HepG2 (cell line): Measurements from ENCODE around the gene TSSK2. TPM values are rescaled to one million over a fixed set of nuclear protein-coding genes. Genes with fewer than 3 reads are reported as not detected.

Source experiments
- ATAC-seq: fragments of 200-7000 bp; cut with Tn5 transposase; 3 replicates; pipeline ENCODE4 v1.9.1; 2020; ENCODE audit warnings: mild to moderate bottlenecking, moderate library complexity
- BruUV-seq: library from RNA; stranded (reverse); fragments of 400-500 nt; replicated peaks from 2 replicates; lab custom pipeline; 2021; lab: Mats Ljungman, UMichigan
- CTCF ChIA-PET: fragments of 300-600 bp; formaldehyde crosslinking; extraction: SDS; loops from one replicate; lab custom pipeline; 2021; ENCODE audit warnings: low total read pairs, inconsistent platforms, low intra/inter-chr PET ratio; lab: Yijun Ruan, JAX
- POLR2A ChIA-PET: fragments of 350-600 bp; sonication (Branson Sonifier 250); formaldehyde crosslinking; loops from one replicate; lab custom pipeline; 2020; ENCODE audit warnings: antibody characterized with exemption, inconsistent platforms; lab: Yijun Ruan, JAX
- DNase-seq: peaks from one replicate; pipeline ENCODE4 v3.0.0-alpha.2; 2015; ENCODE audit warnings: low spot score
- FAIRE-seq: peaks from 3 replicates; lab custom pipeline; 2011; peaks lifted over from hg19 to GRCh38; lab: Jason Lieb, UNC
- H2AFZ ChIP-seq: one replicate; pipeline ENCODE4 v1.6.1; 2011; ENCODE audit warnings: low read length, inconsistent platforms
- H3K27ac ChIP-seq: fragments of 300-600 bp; 3 replicates; pipeline ENCODE4 v1.8.0; 2011; ENCODE audit warnings: mixed run types, mild to moderate bottlenecking, mixed read lengths, low read length, inconsistent platforms; ENCODE audit not compliant: insufficient read depth; ENCODE audit errors: extremely low read length
- H3K27me3 ChIP-seq, 2 experiments: fragments of 200-600 bp in 1 of 2; 2 replicates in 1 of 2; 3 replicates in 1 of 2; pipeline versions ENCODE4 v1.6.0 to v1.8.0; 2011; ENCODE audit warnings: low read length in 2 of 2, mild to moderate bottlenecking in 2 of 2, moderate library complexity in 2 of 2, inconsistent platforms in 1 of 2; ENCODE audit not compliant: insufficient read depth in 2 of 2, control insufficient read depth in 1 of 2
- H3K36me3 ChIP-seq, 2 experiments: fragments of 200-600 bp in 1 of 2; replicated peaks in 1 of 2; 2 replicates in 1 of 2; 3 replicates in 1 of 2; pipeline versions ENCODE4 v1.5.1 to v1.8.0; 2011; ENCODE audit warnings: low read length in 2 of 2, inconsistent platforms in 1 of 2; ENCODE audit not compliant: insufficient read depth in 2 of 2, control insufficient read depth in 1 of 2
- H3K4me1 ChIP-seq: 2 replicates; pipeline ENCODE4 v1.5.1; 2012; ENCODE audit warnings: low read length, inconsistent platforms; ENCODE audit not compliant: insufficient read depth
- H3K4me2 ChIP-seq: 2 replicates; pipeline ENCODE4 v1.6.0; 2011; ENCODE audit warnings: low read depth, low read length, inconsistent platforms
- H3K4me3 ChIP-seq, 3 experiments: fragments of 200-600 bp in 1 of 3; sonication (generic), shearing (Covaris generic) in 1 of 3; replicated peaks in 1 of 3; 2 replicates each; pipeline ENCODE4 v1.5.1; 2011 to 2016; ENCODE audit warnings: low read length in 3 of 3, inconsistent platforms in 2 of 3, low read depth in 2 of 3, mild to moderate bottlenecking in 2 of 3, control low read depth in 1 of 3, mixed read lengths in 1 of 3; ENCODE audit not compliant: insufficient read depth in 1 of 3
- H3K79me2 ChIP-seq: one replicate; pipeline ENCODE4 v1.6.1; 2011; ENCODE audit warnings: low read length, inconsistent platforms; ENCODE audit not compliant: insufficient read depth
- H3K9ac ChIP-seq: 2 replicates; pipeline ENCODE4 v1.6.0; 2011; ENCODE audit warnings: mild to moderate bottlenecking, low read depth, low read length, inconsistent platforms; ENCODE audit not compliant: insufficient read depth
- H3K9me3 ChIP-seq: 2 replicates; pipeline ENCODE4 v1.5.1; 2012; ENCODE audit warnings: mild to moderate bottlenecking, low read length
- H4K20me1 ChIP-seq: 2 replicates; pipeline ENCODE4 v1.6.0; 2011; ENCODE audit warnings: inconsistent platforms, mild to moderate bottlenecking, low read length, moderate library complexity; ENCODE audit not compliant: insufficient read depth
- ATAD3A ChIP-seq: sonication (generic); formaldehyde crosslinking; IDR thresholded peaks from 2 replicates; pipeline ENCODE4 v1.4.0; 2020; ENCODE audit warnings: missing genetic modification reagents
- DMAP1 ChIP-seq: IDR thresholded peaks from 2 replicates; pipeline ENCODE4 v1.6.1; 2016
- GTF3A ChIP-seq: sonication (generic); formaldehyde crosslinking; conservative IDR thresholded peaks from 2 replicates; pipeline ENCODE4 v1.4.0; 2020; ENCODE audit warnings: mild to moderate bottlenecking, missing genetic modification reagents
- IKZF1 ChIP-seq: fragments of 450-650 bp; IDR thresholded peaks from 2 replicates; pipeline ENCODE4 v1.7.1; 2016
- MAFG ChIP-seq: sonication (generic); formaldehyde crosslinking; IDR thresholded peaks from 2 replicates; pipeline ENCODE4 v1.5.1; 2020; ENCODE audit warnings: mild to moderate bottlenecking, missing genetic modification reagents
- POLR2A ChIP-seq, 2 experiments: IDR thresholded peaks; 2 replicates each; pipeline ENCODE4 v1.6.1; 2011; ENCODE audit warnings: low read depth in 2 of 2, low read length in 2 of 2, mild to moderate bottlenecking in 1 of 2, moderate library complexity in 1 of 2; ENCODE audit not compliant: insufficient read depth in 1 of 2
- RAD21 ChIP-seq: fragments of 450-650 bp; formaldehyde crosslinking; IDR thresholded peaks from 2 replicates; pipeline ENCODE4 v1.5.0; 2020; ENCODE audit warnings: mild to moderate bottlenecking
- STAG1 ChIP-seq: sonication (generic); formaldehyde crosslinking; IDR thresholded peaks from 2 replicates; pipeline ENCODE4 v1.4.0; 2020; ENCODE audit warnings: missing genetic modification reagents
- TGIF2 ChIP-seq: IDR thresholded peaks from 2 replicates; pipeline ENCODE4 v1.6.1; 2016; ENCODE audit warnings: control low read depth, missing compliant biosample characterization
- ZNF275 ChIP-seq: sonication (generic); formaldehyde crosslinking; IDR thresholded peaks from 2 replicates; pipeline ENCODE4 v1.8.0; 2022; ENCODE audit warnings: missing genetic modification reagents, mild to moderate bottlenecking, inconsistent platforms, borderline replicate concordance
- ZNF572 ChIP-seq: sonication (generic); formaldehyde crosslinking; IDR thresholded peaks from 2 replicates; pipeline ENCODE4 v1.5.1; 2020; ENCODE audit warnings: mild to moderate bottlenecking, missing genetic modification reagents
- ZSCAN21 ChIP-seq: sonication (generic); formaldehyde crosslinking; IDR thresholded peaks from 2 replicates; pipeline ENCODE4 v1.8.0; 2022; ENCODE audit warnings: mild to moderate bottlenecking, missing genetic modification reagents, moderate library complexity, borderline replicate concordance
- ZZZ3 ChIP-seq: sonication (generic); formaldehyde crosslinking; IDR thresholded peaks from 2 replicates; pipeline ENCODE4 v1.4.0; 2020; ENCODE audit warnings: missing genetic modification reagents, mild to moderate bottlenecking, borderline replicate concordance
- WGBS: methylation state at CpG from one replicate; pipeline ENCODE4 v1.1.6; 2017; ENCODE audit warnings: low lambda C conversion rate; 5-methylcytosine and 5-hydroxymethylcytosine counted together
- in situ Hi-C: cut with HindIII; loops from 2 replicates; pipeline ENCODE4 v1.10.0; 2017; ENCODE audit warnings: low pct_unique_long_range_greater_than_20kb; ENCODE audit not compliant: extremely low pct_ligation_motif_present
- intact Hi-C: fragments of 100-400 bp; cut with micrococcal nuclease; formaldehyde crosslinking; loops from one replicate; pipeline ENCODE4 v1.10.0; 2022; ENCODE audit not compliant: unreplicated experiment
- polyA plus RNA-seq, 8 experiments: library from polyadenylated mRNA; depleted of rRNA in 3 of 8; stranded (reverse) in 7 of 8; unstranded in 1 of 8; fragments of >200 nt; fragmentation: Illumina TruSeq in 4 of 8; extraction: Trizol in 4 of 8; gene quantifications; 2 replicates each; pipeline versions ENCODE4 v1.2.1 to v1.2.3, GENCODE V29; 2011 to 2016; ENCODE audit warnings: low read depth in 4 of 8, missing spikeins in 1 of 8, mixed read lengths in 1 of 8; ENCODE audit not compliant: insufficient read depth in 1 of 8
- total RNA-seq, 5 experiments: library from RNA; depleted of rRNA; stranded (reverse); fragments of >200 nt; fragmentation: Illumina TruSeq; extraction: Trizol; gene quantifications; 2 replicates each; pipeline ENCODE4 v1.2.3, GENCODE V29; 2016; ENCODE audit warnings: low read depth in 1 of 5
- TF ChIP-seq, protein P1 (sequence below): sonication (generic); formaldehyde crosslinking; IDR thresholded peaks from 2 replicates; pipeline ENCODE4 v1.5.0; 2020; ENCODE audit warnings: missing genetic modification reagents
- TF ChIP-seq, protein P2 (sequence below): sonication (generic); formaldehyde crosslinking; IDR thresholded peaks from 2 replicates; pipeline ENCODE4 v1.5.0; 2020; ENCODE audit warnings: mild to moderate bottlenecking, missing genetic modification reagents, moderate library complexity

TSSK2 gene
- total and polyA plus RNA-seq, 2 of the 13 experiments (the other 11 are each of a cell fraction or from before 2014, with no cell fraction given) = not detected

DNA sequence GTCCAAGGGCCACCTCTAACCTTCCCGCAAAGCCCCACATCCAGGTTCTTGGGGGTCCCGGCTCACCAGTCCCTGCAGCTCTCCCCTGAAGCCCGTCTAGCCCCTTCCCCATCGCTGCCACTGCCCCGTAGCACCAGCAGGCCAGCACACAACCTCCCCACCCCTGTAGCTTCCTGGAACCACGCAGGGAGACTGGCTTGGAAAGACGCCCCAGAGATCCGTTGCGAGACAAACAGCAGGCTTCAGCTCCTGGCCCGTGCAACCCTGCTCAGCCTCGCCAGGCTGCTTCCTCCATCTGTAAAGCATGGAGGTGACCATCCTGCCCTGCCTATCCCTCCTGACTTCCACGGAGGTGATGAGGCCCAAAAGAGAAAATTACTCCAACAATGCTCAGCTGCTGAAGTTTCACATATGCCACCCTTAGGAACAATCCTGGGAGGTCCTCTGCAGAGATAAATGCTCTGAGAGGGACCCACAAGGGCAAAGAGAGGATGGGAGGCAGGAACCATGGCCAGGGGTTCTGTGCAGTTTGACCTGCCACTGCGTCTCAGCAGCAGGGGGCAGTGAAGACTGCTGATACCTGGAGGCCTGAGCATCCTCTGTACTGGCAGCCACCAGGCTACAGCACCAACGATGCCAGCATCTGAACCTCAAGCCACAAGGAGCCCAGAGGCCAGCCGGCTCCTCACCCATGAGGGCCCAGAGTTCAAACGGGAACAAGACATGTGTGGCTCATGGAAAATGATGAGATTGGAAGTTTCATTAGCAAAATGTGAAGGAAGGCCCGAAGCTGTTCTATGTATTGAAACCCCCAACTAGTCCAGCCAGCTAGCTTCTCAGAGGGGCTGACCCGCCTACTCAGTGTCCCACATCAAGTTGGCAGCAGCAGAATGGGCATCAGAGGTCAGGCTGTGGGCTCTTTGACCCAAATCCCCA lies 25.0 kb upstream of the TSSK2 start:
- ChIA-PET CTCF (no interaction called here), POLR2A (no interaction called here)
- peaks cover 1 to 8% of the 10 kb centered on the region in 2 experiments for H3K36me3 ChIP-seq
- ATAC-seq (peak; percentile 82), FAIRE-seq (no peak), DNase-seq (no peak)
- no peak for TF ChIP-seq ZSCAN21 (CRISPR knock-in tag)
- TF ChIP-seq ATAD3A (CRISPR knock-in tag) = no peak
- peak; percentile 55 for TF ChIP-seq RAD21 (CRISPR knock-in tag)
- TF ChIP-seq ZNF275 (CRISPR knock-in tag) = no peak
- TF ChIP-seq ZNF572 (CRISPR knock-in tag) = no peak
- TF ChIP-seq ZZZ3 (CRISPR knock-in tag) = 0 out of 2 replicates have a peak, but pooled peaks have one; percentile 35
- no peak for TF ChIP-seq GTF3A (CRISPR knock-in tag)
- TF ChIP-seq STAG1 (CRISPR knock-in tag) = peak; percentile 72
- TF ChIP-seq, protein P1, sequence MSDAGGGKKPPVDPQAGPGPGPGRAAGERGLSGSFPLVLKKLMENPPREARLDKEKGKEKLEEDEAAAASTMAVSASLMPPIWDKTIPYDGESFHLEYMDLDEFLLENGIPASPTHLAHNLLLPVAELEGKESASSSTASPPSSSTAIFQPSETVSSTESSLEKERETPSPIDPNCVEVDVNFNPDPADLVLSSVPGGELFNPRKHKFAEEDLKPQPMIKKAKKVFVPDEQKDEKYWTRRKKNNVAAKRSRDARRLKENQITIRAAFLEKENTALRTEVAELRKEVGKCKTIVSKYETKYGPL (CRISPR knock-in tag) = no peak
- TF ChIP-seq DMAP1 (CRISPR knock-in tag) = no peak
- TF ChIP-seq POLR2A (IDR thresholded peaks at IDR 0.05; ENCODE audit: insufficient read depth in 1 of 2, low read depth in 2 of 2, low read length in 2 of 2) = no peak
- TF ChIP-seq IKZF1 = no peak
- TF ChIP-seq, protein P2, sequence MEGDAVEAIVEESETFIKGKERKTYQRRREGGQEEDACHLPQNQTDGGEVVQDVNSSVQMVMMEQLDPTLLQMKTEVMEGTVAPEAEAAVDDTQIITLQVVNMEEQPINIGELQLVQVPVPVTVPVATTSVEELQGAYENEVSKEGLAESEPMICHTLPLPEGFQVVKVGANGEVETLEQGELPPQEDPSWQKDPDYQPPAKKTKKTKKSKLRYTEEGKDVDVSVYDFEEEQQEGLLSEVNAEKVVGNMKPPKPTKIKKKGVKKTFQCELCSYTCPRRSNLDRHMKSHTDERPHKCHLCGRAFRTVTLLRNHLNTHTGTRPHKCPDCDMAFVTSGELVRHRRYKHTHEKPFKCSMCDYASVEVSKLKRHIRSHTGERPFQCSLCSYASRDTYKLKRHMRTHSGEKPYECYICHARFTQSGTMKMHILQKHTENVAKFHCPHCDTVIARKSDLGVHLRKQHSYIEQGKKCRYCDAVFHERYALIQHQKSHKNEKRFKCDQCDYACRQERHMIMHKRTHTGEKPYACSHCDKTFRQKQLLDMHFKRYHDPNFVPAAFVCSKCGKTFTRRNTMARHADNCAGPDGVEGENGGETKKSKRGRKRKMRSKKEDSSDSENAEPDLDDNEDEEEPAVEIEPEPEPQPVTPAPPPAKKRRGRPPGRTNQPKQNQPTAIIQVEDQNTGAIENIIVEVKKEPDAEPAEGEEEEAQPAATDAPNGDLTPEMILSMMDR (CRISPR knock-in tag) = peak; percentile 65
- TF ChIP-seq MAFG (CRISPR knock-in tag) = no peak
- TF ChIP-seq TGIF2 = no peak
- BruUV-seq = no TSS peak
- H3K4me1 ChIP-seq = peaks cover 18% of the 10 kb centered on the region
- no peak overlapping the region for H3K27ac ChIP-seq
- peaks cover 87% of the 10 kb centered on the region for H3K79me2 ChIP-seq
- H3K4me2 ChIP-seq = no peak overlapping the region
- in situ Hi-C loops = no loop called here
- no peak overlapping the region for H2AFZ ChIP-seq
- peaks cover 39% of the 10 kb centered on the region for H4K20me1 ChIP-seq
- 80% methylated on average over 18 of the region's 18 CpGs for WGBS
- no peak overlapping the region for H3K9ac ChIP-seq
- H3K27me3 ChIP-seq = no peaks in the 10 kb centered on the region; a peak in 1 of 5 replicates
- intact Hi-C loops = no loop called here
- H3K4me3 ChIP-seq = no peak overlapping the region
- no peaks in the 10 kb centered on the region for H3K9me3 ChIP-seq
